CD14-positive monocyte (primary cell): Measurements from ENCODE around the gene PHKA2. TPM values are rescaled to one million over a fixed set of nuclear protein-coding genes. Genes with fewer than 3 reads are reported as not detected.

ENCODE experiments used
- DNase-seq, 3 donors: peaks; one replicate each; pipeline ENCODE4 v3.0.0-alpha.2; 2011 to 2022
- H2AFZ ChIP-seq: 2 replicates; pipeline ENCODE4 v1.6.0; 2012; ENCODE audit warnings: mild to moderate bottlenecking, low read depth, low read length, inconsistent platforms; ENCODE audit not compliant: insufficient read depth, poor library complexity, severe bottlenecking
- H3K27ac ChIP-seq, 2 donors: 1 replicate in 1 of 2; 2 replicates in 1 of 2; pipeline ENCODE4 v1.5.1; 2012 to 2013; ENCODE audit warnings: low read length in 2 of 2, control low read depth in 1 of 2, inconsistent platforms in 1 of 2, low read depth in 1 of 2, mild to moderate bottlenecking in 1 of 2
- H3K27me3 ChIP-seq, 2 donors: one replicate each; pipeline versions ENCODE4 v1.6.0 to v1.6.1; 2011 to 2013; ENCODE audit warnings: low read length in 2 of 2; ENCODE audit not compliant: control insufficient read depth in 2 of 2, insufficient read depth in 2 of 2
- H3K36me3 ChIP-seq, 2 donors: replicated peaks in 1 of 2; 1 replicate in 1 of 2; 2 replicates in 1 of 2; pipeline versions ENCODE4 v1.5.1 to v1.6.1; 2012 to 2013; ENCODE audit warnings: low read length in 2 of 2, control low read depth in 1 of 2, inconsistent platforms in 1 of 2, mild to moderate bottlenecking in 1 of 2; ENCODE audit not compliant: insufficient read depth in 2 of 2, control insufficient read depth in 1 of 2
- H3K4me1 ChIP-seq, 2 donors: 1 replicate in 1 of 2; 2 replicates in 1 of 2; pipeline versions ENCODE4 v1.5.1 to v1.6.1; 2012 to 2013; ENCODE audit warnings: low read length in 2 of 2, control low read depth in 1 of 2, inconsistent platforms in 1 of 2, mild to moderate bottlenecking in 1 of 2, moderate library complexity in 1 of 2; ENCODE audit not compliant: insufficient read depth in 2 of 2, control insufficient read depth in 1 of 2
- H3K4me2 ChIP-seq: replicated peaks from 2 replicates; pipeline ENCODE3; 2012; ENCODE audit warnings: low read length, moderate library complexity, mild to moderate bottlenecking; ENCODE audit not compliant: poor library complexity, severe bottlenecking; ENCODE audit errors: extremely low read depth
- H3K4me3 ChIP-seq, 3 experiments: fragments of 200-600 bp in 1 of 3; sonication (generic) in 1 of 3; replicated peaks in 1 of 3; 1 replicate in 2 of 3; 2 replicates in 1 of 3; pipeline ENCODE4 v1.5.1; 2011 to 2013; ENCODE audit warnings: low read length in 3 of 3, mild to moderate bottlenecking in 3 of 3, control low read depth in 2 of 3, low read depth in 2 of 3, inconsistent platforms in 1 of 3, moderate library complexity in 1 of 3
- H3K79me2 ChIP-seq: 2 replicates; pipeline ENCODE4 v1.6.0; 2012; ENCODE audit warnings: mild to moderate bottlenecking, control low read depth, inconsistent platforms, low read length, moderate library complexity; ENCODE audit not compliant: insufficient read depth
- H3K9ac ChIP-seq: 2 replicates; pipeline ENCODE4 v1.6.0; 2017; ENCODE audit warnings: low read length, mild to moderate bottlenecking; ENCODE audit not compliant: insufficient read depth, poor library complexity, severe bottlenecking
- H3K9me3 ChIP-seq, 2 donors: replicated peaks in 1 of 2; 1 replicate in 1 of 2; 2 replicates in 1 of 2; pipeline versions ENCODE4 v1.5.1 to v1.6.1; 2012 to 2013; ENCODE audit warnings: low read length in 2 of 2, control low read depth in 1 of 2; ENCODE audit not compliant: control insufficient read depth in 1 of 2, insufficient read depth in 1 of 2
- H4K20me1 ChIP-seq: 2 replicates; pipeline ENCODE4 v1.6.0; 2012; ENCODE audit warnings: mild to moderate bottlenecking, low read length, control low read depth, moderate library complexity; ENCODE audit not compliant: insufficient read depth
- H3K27ac Mint-ChIP-seq, 7 donors: one replicate each; pipeline ENCODE4 v1.8.0; 2020; ENCODE audit warnings: mild to moderate bottlenecking in 7 of 7, mixed read lengths in 7 of 7, moderate library complexity in 6 of 7, inconsistent platforms in 2 of 7
- H3K27me3 Mint-ChIP-seq, 3 donors: one replicate each; pipeline ENCODE4 v1.8.0; 2021 to 2022; ENCODE audit warnings: low read depth in 3 of 3, mild to moderate bottlenecking in 3 of 3, mixed read lengths in 3 of 3, moderate library complexity in 3 of 3, inconsistent platforms in 1 of 3
- H3K36me3 Mint-ChIP-seq, 2 donors: one replicate each; pipeline ENCODE4 v1.8.0; 2020; ENCODE audit warnings: mixed read lengths in 2 of 2, inconsistent platforms in 1 of 2, mild to moderate bottlenecking in 1 of 2
- H3K4me1 Mint-ChIP-seq: one replicate; pipeline ENCODE4 v1.8.0; 2020; ENCODE audit warnings: mild to moderate bottlenecking, mixed read lengths
- H3K4me3 Mint-ChIP-seq, 2 donors: one replicate each; pipeline ENCODE4 v1.8.0; 2020; ENCODE audit warnings: mild to moderate bottlenecking in 2 of 2, mixed read lengths in 2 of 2, moderate library complexity in 1 of 2
- H3K9me3 Mint-ChIP-seq, 7 donors: one replicate each; pipeline ENCODE4 v1.8.0; 2020 to 2022; ENCODE audit warnings: mixed read lengths in 7 of 7, mild to moderate bottlenecking in 6 of 7, moderate library complexity in 6 of 7, inconsistent platforms in 2 of 7
- CTCF ChIP-seq: fragments of 200-600 bp; IDR thresholded peaks from one replicate; pipeline ENCODE4 v1.8.0; 2022; ENCODE audit warnings: antibody characterized with exemption, mild to moderate bottlenecking
- WGBS: methylation state at CpG from one replicate; pipeline ENCODE4 v1.1.5; 2013; ENCODE audit warnings: missing lambda C conversion rate; ENCODE audit not compliant: insufficient coverage; 5-methylcytosine and 5-hydroxymethylcytosine counted together
- intact Hi-C, 2 donors: fragments of 100-400 bp; cut with micrococcal nuclease; formaldehyde crosslinking; loops; one replicate each; pipeline versions ENCODE4 v1.15.0 to v1.15.1; 2023
- polyA plus RNA-seq, 3 donors: library from polyadenylated mRNA; depleted of rRNA in 1 of 3; unstranded in 2 of 3; stranded (reverse) in 1 of 3; fragments of 300-500 nt in 2 of 3; fragments of >200 nt in 1 of 3; fragmentation: Illumina TruSeq in 2 of 3; gene quantifications; 1 replicate in 2 of 3; 2 replicates in 1 of 3; pipeline ENCODE4 v1.2.3, GENCODE V29; 2012 to 2021

PHKA2 gene
- polyA plus RNA-seq, 3 donors: 8.7 to 63.3 (median 9.1) TPM

- WGBS: no CpG with 5 or more reads among the region's 7 CpGs
- H3K4me2 ChIP-seq: no peak overlapping the region
- peaks cover 0 to 2% (median 0%) of the 10 kb centered on the region in 3 donors for H3K27me3 Mint-ChIP-seq
- H3K27ac ChIP-seq: no peak overlapping the region
- TF ChIP-seq CTCF: no peak
- peaks cover 0 to 17% (median 3%) of the 10 kb centered on the region in 7 donors for H3K9me3 Mint-ChIP-seq
- no peak overlapping the region for H3K4me3 ChIP-seq
- no peak overlapping the region for H3K9ac ChIP-seq
- no peak overlapping the region for H2AFZ ChIP-seq
- H3K27ac Mint-ChIP-seq: peak overlapping the region in 1 of 7 donors; percentile 13
- H3K36me3 Mint-ChIP-seq: peaks cover 58 to 67% of the 10 kb centered on the region in 2 donors
- H3K4me3 Mint-ChIP-seq: no peak overlapping the region
- no peaks in the 10 kb centered on the region for H3K79me2 ChIP-seq
- peaks cover 41 to 80% of the 10 kb centered on the region in 2 donors for H3K36me3 ChIP-seq
- no peaks in the 10 kb centered on the region for H4K20me1 ChIP-seq
- H3K27me3 ChIP-seq: no peaks in the 10 kb centered on the region
- H3K9me3 ChIP-seq: no peaks in the 10 kb centered on the region
- H3K4me1 ChIP-seq: no peaks in the 10 kb centered on the region
- intact Hi-C loops: no loop called here
- H3K4me1 Mint-ChIP-seq: peaks cover 10% of the 10 kb centered on the region
- no peak for DNase-seq
These were observed 63.3 kb downstream of the PHKA2 start for GRCh38 chrX:18920566-18920965.

DNA sequence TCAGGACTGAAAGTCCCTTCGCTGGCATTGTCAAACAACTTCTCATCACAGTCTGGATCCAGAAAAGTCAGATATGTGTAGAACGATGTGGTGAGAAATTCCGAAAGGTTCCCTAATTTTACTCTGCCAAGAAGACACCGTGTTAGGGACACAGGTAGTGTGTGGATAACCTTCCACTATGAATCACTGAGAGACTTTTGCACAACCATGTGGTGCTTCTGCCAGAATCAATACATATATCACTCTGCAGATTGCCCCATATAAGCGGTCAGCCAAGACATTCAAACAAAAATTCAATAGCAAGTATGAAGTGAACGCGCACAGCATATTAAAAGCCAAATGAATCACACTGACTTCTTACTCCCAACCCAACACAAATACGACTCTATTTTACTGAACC, 63.8 kb downstream of the PHKA2 start:
- Mint-ChIP-seq H3K9me3 (peaks cover 0 to 17% (median 3%) of the 10 kb centered on the region in 7 donors), H3K27ac (peak overlapping the region in 1 of 7 donors; percentile 13), H3K4me3 (no peak overlapping the region), H3K4me1 (peaks cover 10% of the 10 kb centered on the region), H3K27me3 (peaks cover 0 to 2% (median 0%) of the 10 kb centered on the region in 3 donors), H3K36me3 (peaks cover 58 to 66% of the 10 kb centered on the region in 2 donors)
- TF ChIP-seq CTCF: no peak
- H3K4me2 ChIP-seq: no peak overlapping the region
- no peak overlapping the region for H3K9ac ChIP-seq
- no peak overlapping the region for H3K27ac ChIP-seq
- H4K20me1 ChIP-seq: no peaks in the 10 kb centered on the region
- H2AFZ ChIP-seq: no peak overlapping the region
- intact Hi-C loops: no loop called here
- no peaks in the 10 kb centered on the region for H3K9me3 ChIP-seq
- WGBS: 100% methylated on average over 3 of the region's 8 CpGs
- no peaks in the 10 kb centered on the region for H3K27me3 ChIP-seq
- H3K36me3 ChIP-seq: peaks cover 38 to 79% of the 10 kb centered on the region in 2 donors
- no peaks in the 10 kb centered on the region for H3K4me1 ChIP-seq
- no peak for DNase-seq
- H3K79me2 ChIP-seq: no peaks in the 10 kb centered on the region
- no peak overlapping the region for H3K4me3 ChIP-seq
